ENCODE results near the gene ZC3H7B.
"Not testable (repeated sequence)": the region's sequence is repeated elsewhere in the genome, so short reads cannot be mapped to it uniquely, and the experiment has no call there.

The ZC3H7B gene

GRCh38 chr22:41285820-41286638 is 15.3 kb upstream of the ZC3H7B start, which contains the start of gene RANGAP1:
TSS of gene RANGAP1 (minus strand) at chr22:41286187. CDS start at chr22:41281044, 5,143 bp downstream.
- peak; percentile 96 to 98 for DNase-seq

- no peak for DNase-seq
Observed at GRCh38 chr22:41286639-41287091, 14.7 kb upstream of the ZC3H7B start.

DNA sequence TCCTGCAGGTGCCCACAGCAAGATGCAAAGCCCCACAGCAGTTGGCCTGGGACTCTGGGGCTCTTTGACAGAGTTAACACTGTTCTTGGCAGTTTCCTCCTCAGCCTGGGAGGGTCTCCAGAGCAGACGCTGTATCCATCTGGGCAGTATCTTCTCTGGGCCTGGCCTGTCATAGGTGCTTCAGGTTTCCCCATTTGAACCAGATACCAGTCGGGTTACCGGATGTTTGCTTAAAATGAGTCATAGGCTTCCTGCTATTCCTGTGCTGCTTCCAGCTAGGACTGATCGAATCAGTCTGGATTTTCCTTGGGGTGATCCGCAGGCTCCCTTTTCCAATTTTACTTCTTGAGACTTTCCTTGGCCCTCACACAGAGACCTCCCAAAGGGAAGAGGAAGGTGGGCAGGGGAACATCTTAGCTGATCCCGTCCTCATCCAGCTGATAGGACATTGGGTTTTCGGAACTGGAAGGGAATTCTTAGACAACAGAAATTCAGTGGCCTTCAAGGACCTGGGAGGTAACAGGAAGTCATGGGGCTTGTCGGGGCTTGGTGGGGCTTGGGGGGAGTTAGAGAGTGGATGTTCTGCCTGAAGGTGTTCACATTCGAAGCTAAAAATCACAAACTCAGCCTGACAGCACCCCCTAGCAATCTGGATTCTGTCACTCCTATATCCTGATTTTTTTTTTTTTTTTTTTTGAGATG is 12.9 kb upstream of the ZC3H7B start:
- DNase-seq = peak in 1 of 2 experiments; percentile 57

DNA sequence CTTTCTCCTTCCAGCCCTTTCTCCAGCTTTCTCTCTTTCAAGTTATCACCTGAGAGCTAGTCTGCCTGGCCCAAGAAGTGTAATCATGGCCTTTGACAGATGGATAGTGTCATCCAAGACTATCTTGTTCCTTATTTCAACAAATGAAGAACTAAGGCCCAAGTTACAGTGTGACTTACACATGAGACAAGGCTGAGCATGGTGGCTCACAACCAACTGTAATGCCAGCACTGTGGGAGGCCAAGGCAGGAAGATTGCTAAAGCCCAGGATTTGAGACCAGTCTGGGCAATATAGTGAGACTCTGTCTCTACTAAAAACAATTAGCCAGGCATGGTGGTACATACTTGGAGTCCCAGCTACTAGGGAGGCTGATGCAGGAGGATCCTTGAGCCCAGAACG is 11.7 kb upstream of the ZC3H7B start:
- DNase-seq = no peak

DNA sequence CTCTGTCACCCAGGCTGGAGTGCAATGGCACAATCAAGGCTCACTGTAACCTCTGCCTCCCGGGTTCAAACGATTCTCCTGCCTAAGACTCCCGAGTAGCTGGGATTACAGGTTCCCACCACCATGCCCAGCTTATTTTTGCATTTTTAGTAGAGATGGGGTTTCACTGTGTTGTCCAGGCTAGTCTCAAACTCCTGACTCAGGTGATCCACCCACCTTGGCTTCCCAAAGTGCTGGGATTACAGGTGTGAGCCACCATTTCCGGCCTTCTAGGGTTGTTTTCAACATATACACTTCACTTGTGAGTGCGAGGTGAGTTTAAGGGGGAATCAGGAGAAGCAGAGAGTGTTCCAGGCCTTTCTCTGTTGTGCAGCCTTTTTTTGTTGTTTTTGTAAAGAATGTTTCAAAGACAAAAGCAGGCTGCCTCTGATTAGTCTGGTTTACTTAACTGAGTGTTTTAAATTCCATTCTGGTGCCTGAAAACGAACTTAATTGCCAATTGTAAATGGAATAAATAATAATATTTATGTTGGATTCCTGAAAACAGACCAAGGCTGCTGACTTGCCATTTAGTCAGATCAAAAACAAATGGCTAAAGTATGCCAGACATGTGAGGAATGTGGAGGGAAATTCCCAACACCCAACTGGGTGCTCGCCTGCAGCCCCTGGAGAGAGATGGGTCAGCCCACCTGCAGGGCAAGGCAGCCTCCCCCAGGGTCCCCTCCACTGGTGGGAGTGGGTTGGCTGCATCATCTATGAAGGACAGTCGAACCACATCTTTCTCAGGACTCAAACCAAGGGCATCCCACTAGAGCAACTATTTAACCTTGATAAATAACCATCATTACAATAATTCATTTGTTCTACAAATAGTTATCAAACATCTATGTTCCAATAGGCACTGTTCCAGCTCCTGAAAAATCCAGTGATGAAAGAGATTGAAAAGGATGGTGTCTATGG is 10.8 kb upstream of the ZC3H7B start:
- no peak for DNase-seq

GRCh38 chr22:41294816-41295215 is 6.5 kb upstream of the ZC3H7B start:
- not testable (repeated sequence) for DNase-seq

GRCh38 chr22:41296826-41297667 is 4.3 kb upstream of the ZC3H7B start:
- DNase-seq = no peak

GRCh38 chr22:41300661-41301060 is 664 bp upstream of the ZC3H7B start:
- DNase-seq = no peak

DNA sequence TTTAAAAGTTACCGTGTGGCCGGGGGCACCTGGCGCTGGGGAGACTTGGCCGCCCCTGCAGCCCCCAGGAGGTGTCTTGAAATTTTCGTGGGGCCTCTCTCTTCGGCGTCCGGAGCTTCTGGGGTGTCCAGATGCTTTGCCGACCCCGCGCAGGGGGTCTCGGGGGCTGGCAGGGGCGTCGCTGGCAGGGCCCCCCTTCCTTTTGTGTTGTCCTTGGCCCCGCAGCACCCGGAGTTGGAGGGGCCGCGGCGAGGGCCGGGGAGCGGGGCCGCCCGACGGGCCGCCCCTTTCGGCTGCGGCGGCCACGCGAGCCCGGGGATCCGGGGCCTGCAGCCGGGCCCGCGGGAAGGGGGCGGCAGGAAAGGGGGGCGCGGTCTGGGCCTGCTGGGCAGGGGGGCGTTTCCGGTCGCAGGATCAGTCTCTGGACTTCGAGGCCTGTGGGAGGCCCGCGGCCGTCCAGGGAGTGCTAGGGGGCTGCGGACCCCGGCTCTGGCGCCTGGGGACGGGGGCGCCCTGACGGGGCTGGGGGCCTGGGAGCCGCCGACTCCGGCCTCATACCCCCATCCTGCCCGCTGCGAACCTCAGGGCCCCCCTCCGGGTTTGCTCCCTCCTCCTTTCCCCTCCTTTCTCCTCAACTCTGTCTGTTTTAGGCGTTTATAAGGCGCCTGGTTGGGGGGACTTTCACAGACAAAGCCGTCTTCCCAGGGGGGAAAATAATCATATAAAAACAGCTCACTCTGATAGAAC is 869 bp downstream of the ZC3H7B start:
- no peak for DNase-seq

GRCh38 chr22:41302811-41303210 is 1.5 kb downstream of the ZC3H7B start:
- DNase-seq = no peak

DNA sequence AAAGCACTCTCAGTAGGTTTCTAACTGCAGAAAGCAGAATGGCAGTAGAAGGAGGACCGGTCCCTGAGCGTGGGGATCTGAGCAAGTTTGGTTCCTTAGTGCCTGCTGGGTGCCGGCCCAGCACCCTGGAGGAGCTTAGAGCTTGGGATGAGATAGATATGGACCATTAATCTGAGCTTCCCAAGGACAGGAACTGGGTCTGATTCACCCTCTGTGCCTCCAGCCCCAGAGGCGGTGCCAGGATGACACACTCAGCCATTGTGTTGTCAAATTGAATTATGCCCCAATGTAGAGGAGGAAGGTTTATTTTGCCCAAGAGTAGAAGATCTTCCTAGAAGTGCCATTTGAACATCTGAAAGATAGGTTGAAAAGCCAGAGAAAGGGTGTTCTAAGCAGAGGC is 4.3 kb downstream of the ZC3H7B start:
- no peak for DNase-seq

GRCh38 chr22:41308054-41308453 is 6.7 kb downstream of the ZC3H7B start:
- DNase-seq = no peak

GRCh38 chr22:41308544-41308947 is 7.2 kb downstream of the ZC3H7B start:
- DNase-seq = no peak

DNA sequence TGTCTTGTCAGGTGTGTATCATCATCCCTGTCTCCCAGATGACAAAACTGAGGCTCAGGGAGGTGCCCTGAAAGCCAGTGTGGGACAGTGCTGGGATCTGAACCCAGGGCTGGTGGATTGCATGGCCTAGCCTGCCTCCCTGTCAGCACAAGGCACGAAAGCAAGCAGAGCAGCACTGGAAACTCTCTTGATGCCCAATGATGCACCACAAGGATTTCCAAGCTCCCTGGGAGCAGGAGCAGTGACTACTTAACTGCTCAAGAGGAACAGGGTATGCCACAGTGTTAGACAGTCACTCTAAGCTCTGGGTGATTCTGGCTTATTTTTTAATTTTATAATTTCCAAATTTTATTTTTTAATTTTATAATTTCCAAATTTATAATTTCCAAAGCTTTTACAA is 9.0 kb downstream of the ZC3H7B start:
- no peak for DNase-seq

- DNase-seq = no peak
Observed at GRCh38 chr22:41311487-41311886, 10.2 kb downstream of the ZC3H7B start.

DNA sequence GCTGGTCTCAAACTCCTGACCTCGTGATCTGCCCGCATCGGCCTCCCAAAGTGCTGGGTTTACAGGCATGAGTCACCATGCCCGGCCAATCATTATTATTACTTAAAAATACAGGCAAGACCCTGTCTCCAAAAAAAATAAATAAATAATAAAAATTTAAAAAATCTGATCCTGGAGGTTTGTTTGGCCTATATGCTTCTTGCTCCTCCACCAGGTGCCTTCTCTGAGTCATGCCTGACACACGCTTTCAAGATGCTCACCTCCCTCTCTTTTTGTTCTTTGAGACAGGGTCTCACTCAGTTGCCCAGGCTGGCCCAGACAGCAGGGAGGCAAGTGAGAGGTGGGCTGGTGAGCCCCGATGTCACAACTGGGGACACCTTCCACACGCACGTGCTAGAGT is 13.5 kb downstream of the ZC3H7B start:
- DNase-seq = no peak

DNA sequence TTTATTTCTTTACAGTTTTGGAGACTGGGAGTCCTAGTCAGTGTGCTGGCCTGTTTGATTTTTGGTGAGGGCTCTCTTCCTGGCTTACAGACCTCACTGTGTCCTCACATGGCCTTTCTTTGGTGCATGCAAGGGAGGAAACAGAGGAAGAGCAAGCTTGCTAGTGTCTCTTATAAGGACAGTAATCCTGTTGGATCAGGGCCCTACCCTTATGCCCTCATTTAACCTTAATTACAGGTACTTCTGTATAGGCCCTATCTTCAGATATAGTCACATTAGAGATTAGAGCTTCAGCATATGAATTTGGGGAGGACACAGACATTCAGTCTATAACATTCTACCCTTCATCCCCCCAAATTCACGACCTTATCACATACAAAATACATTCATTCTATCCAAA is 14.3 kb downstream of the ZC3H7B start:
- no peak for DNase-seq

GRCh38 chr22:41320416-41321240 is 19.3 kb downstream of the ZC3H7B start:
- no peak for DNase-seq

DNA sequence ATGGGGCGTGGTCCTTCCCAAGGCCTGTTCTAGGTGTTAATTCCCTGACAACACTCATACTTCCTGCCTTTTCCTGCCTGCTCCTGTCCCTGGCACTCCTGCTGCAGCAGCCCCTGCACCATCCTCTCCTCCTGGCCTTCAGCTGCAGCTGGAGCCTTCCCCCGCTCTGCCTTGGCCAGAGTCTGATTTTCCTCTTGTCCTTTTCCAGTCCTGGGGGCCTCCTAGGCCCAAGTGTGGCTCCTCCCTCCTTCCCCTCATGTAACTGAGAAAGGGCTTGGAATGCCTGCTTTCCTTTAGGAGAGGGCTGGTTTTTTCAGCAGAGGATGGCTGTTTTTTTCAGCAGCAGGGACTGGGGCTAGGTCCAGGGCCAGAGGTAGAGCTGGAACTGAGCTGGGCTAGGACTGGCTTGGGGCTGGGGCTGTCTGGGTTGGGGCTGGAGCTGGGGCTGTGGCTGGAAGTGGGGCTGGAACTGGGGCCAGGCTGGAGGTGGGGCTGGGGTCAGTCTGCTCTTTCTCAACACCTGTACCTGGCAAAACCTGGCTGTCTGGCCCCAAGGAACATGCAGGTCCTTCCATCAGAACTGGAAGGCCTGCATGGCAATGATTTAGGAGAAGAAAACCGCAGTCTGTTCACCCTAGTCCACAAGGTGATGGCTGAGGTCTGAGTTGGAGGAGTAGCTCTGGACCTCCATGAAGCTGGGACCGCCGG is 23.6 kb downstream of the ZC3H7B start:
- no peak for DNase-seq

DNA sequence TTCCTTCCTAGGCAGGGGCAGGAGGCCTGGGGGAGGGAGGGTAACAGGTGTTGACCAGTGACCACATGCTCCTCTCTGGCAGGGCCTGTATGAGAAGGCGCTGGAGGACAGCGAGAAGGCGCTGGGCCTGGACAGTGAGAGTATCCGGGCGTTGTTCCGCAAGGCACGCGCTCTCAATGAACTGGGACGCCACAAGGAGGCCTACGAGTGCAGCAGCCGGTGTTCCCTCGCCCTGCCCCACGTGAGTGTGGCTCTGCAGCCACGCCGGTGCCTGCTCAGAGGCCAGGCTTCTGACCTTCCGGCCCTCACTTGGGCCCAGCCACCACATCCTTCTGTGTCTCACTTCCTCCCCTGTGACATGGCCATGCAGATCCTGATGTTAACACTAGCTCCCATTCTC is 25.8 kb downstream of the ZC3H7B start:
- DNase-seq = no peak
